HEK293T (cell line): ENCODE measurements around the gene NBAS.

Experiments used
- CTCF ChIA-PET: fragments of 350-600 bp; formaldehyde crosslinking; extraction: SDS; loops from one replicate; lab custom pipeline; 2021; ENCODE audit warnings: antibody characterized with exemption, inconsistent platforms; lab: Yijun Ruan, JAX
- POLR2A ChIA-PET: fragments of 350-600 bp; formaldehyde crosslinking; extraction: SDS; loops from one replicate; lab custom pipeline; 2020; ENCODE audit warnings: antibody characterized with exemption, inconsistent platforms; lab: Yijun Ruan, JAX
- DNase-seq: peaks from one replicate; pipeline ENCODE4 v3.0.0; 2012; ENCODE audit warnings: mixed read lengths; ENCODE audit errors: extremely low spot score
- ARNT ChIP-seq: fragments of 450-650 bp; IDR thresholded peaks from 2 replicates; pipeline ENCODE4 v1.6.1; 2017; ENCODE audit warnings: mild to moderate bottlenecking
- BHLHE40 ChIP-seq: fragments of 450-650 bp; IDR thresholded peaks from 2 replicates; pipeline ENCODE4 v1.6.1; 2016; ENCODE audit warnings: mild to moderate bottlenecking, moderate library complexity, borderline replicate concordance
- CTBP1 ChIP-seq: fragments of 450-650 bp; IDR thresholded peaks from 2 replicates; pipeline ENCODE4 v1.6.1; 2016; ENCODE audit warnings: borderline replicate concordance
- ELF4 ChIP-seq: fragments of 450-650 bp; IDR thresholded peaks from 2 replicates; pipeline ENCODE4 v1.6.1; 2017; ENCODE audit warnings: antibody characterized with exemption
- FOXA1 ChIP-seq: fragments of 450-650 bp; IDR thresholded peaks from 2 replicates; pipeline ENCODE4 v1.6.1; 2016; ENCODE audit warnings: mild to moderate bottlenecking
- FOXK2 ChIP-seq: fragments of 450-650 bp; IDR thresholded peaks from 2 replicates; pipeline ENCODE4 v1.6.1; 2016; ENCODE audit warnings: mild to moderate bottlenecking
- FOXM1 ChIP-seq: fragments of 450-650 bp; IDR thresholded peaks from 2 replicates; pipeline ENCODE4 v1.6.1; 2017; ENCODE audit warnings: mild to moderate bottlenecking, borderline replicate concordance
- HDGF ChIP-seq: fragments of 450-650 bp; IDR thresholded peaks from 2 replicates; pipeline ENCODE4 v1.6.1; 2017; ENCODE audit warnings: antibody characterized with exemption, borderline replicate concordance
- L3MBTL2 ChIP-seq: fragments of 450-650 bp; conservative IDR thresholded peaks from 2 replicates; pipeline ENCODE4 v1.6.1; 2016; ENCODE audit warnings: mild to moderate bottlenecking
- LEF1 ChIP-seq: fragments of 450-650 bp; IDR thresholded peaks from 2 replicates; pipeline ENCODE4 v1.6.1; 2017; ENCODE audit warnings: mild to moderate bottlenecking, borderline replicate concordance
- NFRKB ChIP-seq: fragments of 450-650 bp; IDR thresholded peaks from 2 replicates; pipeline ENCODE4 v1.6.1; 2016; ENCODE audit warnings: mild to moderate bottlenecking, moderate library complexity
- SP1 ChIP-seq: fragments of 450-650 bp; IDR thresholded peaks from 2 replicates; pipeline ENCODE4 v1.6.1; 2017
- SUZ12 ChIP-seq: fragments of 450-650 bp; IDR thresholded peaks from 2 replicates; pipeline ENCODE4 v1.6.1; 2016; ENCODE audit warnings: mild to moderate bottlenecking
- TARDBP ChIP-seq: fragments of 450-650 bp; IDR thresholded peaks from 2 replicates; pipeline ENCODE4 v1.6.1; 2016
- ZNF384 ChIP-seq: fragments of 450-650 bp; IDR thresholded peaks from 2 replicates; pipeline ENCODE4 v1.6.1; 2016
- TF ChIP-seq, protein P1 (sequence below): fragments of 450-650 bp; IDR thresholded peaks from 2 replicates; pipeline ENCODE4 v1.6.1; 2016

Gene NBAS

DNA sequence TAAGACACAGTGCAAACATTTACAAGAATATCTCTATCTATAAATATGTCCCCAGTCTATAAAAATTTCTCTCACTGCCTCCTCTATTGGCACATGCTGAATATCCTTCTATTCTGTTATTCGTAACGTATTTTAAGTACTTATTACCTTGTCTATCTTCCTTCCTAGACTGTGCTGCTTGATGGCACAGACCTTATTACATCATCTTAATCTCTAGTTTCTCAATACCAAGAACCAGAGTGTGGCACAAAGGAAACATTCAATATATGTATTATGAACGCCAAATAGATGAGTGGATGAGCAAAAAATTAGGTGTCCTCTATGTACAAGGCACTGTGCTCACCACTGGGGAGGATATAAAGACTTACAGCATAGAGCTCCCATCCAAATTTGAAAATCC lies 282.8 kb downstream of the NBAS start:
- ChIA-PET POLR2A (no interaction called here), CTCF (no interaction called here)
- DNase-seq = no peak
- TF ChIP-seq HDGF (no peak), FOXM1 (no peak), L3MBTL2 (no peak), FOXK2 (no peak), FOXA1 (no peak), NFRKB (no peak), CTBP1 (no peak), BHLHE40 (no peak), ARNT (no peak), SUZ12 (no peak), SP1 (no peak), LEF1 (no peak), ZNF384 (no peak), ELF4 (no peak)
- TF ChIP-seq, protein P1, sequence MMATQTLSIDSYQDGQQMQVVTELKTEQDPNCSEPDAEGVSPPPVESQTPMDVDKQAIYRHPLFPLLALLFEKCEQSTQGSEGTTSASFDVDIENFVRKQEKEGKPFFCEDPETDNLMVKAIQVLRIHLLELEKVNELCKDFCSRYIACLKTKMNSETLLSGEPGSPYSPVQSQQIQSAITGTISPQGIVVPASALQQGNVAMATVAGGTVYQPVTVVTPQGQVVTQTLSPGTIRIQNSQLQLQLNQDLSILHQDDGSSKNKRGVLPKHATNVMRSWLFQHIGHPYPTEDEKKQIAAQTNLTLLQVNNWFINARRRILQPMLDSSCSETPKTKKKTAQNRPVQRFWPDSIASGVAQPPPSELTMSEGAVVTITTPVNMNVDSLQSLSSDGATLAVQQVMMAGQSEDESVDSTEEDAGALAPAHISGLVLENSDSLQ = no peak

DNA sequence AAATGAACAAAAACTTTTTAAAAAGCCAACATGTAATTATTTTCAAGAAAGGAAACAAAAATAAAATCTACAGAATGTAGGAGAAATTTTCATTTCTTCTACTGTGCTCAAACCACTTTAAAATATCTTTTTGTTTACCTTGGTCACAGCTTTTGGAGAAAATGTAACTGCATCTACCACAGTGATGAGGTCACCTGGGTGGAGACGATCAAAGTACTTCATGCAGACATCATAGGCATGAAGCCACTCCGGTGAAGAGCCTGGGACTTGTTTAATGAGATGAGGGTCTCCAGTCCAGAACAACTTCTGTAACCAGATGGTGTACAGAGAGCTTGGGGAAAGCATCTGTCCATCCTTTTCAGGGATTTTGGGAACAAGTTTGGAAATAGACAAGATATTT lies 285.8 kb downstream of the NBAS start:
- TF ChIP-seq FOXK2 (no peak), ELF4 (no peak), SP1 (no peak), FOXA1 (no peak), SUZ12 (no peak), ZNF384 (no peak), FOXM1 (no peak), LEF1 (no peak), NFRKB (no peak), HDGF (no peak), CTBP1 (no peak), TARDBP (no peak)
- TF ChIP-seq, protein P1 = no peak
- POLR2A ChIA-PET = no interaction called here
- DNase-seq = no peak
- CTCF ChIA-PET = no interaction called here

DNA sequence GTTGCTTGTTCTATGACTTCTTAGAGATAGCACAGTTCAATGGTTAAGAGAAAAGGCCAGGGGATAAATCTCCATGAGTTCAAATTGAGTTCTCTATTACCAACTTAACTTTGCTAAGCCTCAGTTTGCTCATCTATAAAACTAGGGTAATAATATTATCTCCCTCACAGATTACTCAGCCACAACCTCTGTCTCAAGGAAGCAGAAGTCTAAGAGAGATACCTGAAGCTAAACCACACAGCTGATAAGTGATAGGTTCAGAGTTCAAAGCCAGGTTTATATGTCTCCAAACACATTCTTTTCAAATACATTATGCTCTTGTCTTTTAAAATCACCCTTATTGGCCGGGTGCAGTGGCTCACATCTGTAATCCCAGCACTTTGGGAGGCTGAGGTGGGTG lies 287.7 kb downstream of the NBAS start:
- POLR2A ChIA-PET = no interaction called here
- TF ChIP-seq FOXA1 (no peak), NFRKB (no peak), ARNT (no peak), BHLHE40 (no peak), FOXK2 (no peak), L3MBTL2 (no peak), ELF4 (no peak), FOXM1 (no peak), TARDBP (no peak), HDGF (no peak), SUZ12 (no peak), CTBP1 (no peak)
- TF ChIP-seq, protein P1 = no peak
- CTCF ChIA-PET = no interaction called here
- DNase-seq = no peak

DNA sequence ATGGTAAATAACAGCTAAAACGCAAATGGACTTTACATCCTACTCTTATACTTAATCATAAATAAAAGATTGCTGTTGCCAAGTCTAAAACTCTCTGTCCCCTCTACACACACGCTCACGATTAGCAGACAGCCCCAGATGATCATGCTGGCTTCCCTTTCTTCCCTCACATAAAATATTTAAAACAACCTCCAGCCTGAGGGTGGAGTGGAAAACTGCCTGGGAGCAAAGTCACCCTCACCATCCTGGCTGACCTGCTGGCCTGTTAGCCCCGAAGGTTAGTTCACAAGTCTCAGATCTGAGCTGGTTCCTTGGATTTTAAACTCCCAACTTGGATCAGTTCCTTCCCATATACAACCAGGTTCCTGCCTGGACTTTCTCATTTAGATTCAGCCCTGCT lies 288.2 kb downstream of the NBAS start:
- POLR2A ChIA-PET = no interaction called here
- no peak for DNase-seq
- CTCF ChIA-PET = no interaction called here
- no peak for TF ChIP-seq L3MBTL2
- TF ChIP-seq CTBP1 = no peak
- TF ChIP-seq FOXK2 = no peak
- no peak for TF ChIP-seq ELF4
- TF ChIP-seq SUZ12 = no peak
- no peak for TF ChIP-seq SP1
- TF ChIP-seq BHLHE40 = no peak
- no peak for TF ChIP-seq ZNF384
- no peak for TF ChIP-seq FOXA1
- TF ChIP-seq FOXM1 = no peak
- TF ChIP-seq, protein P1 = no peak
- no peak for TF ChIP-seq TARDBP
- TF ChIP-seq ARNT = no peak
- TF ChIP-seq HDGF = no peak
- no peak for TF ChIP-seq LEF1
- TF ChIP-seq NFRKB = no peak

DNA sequence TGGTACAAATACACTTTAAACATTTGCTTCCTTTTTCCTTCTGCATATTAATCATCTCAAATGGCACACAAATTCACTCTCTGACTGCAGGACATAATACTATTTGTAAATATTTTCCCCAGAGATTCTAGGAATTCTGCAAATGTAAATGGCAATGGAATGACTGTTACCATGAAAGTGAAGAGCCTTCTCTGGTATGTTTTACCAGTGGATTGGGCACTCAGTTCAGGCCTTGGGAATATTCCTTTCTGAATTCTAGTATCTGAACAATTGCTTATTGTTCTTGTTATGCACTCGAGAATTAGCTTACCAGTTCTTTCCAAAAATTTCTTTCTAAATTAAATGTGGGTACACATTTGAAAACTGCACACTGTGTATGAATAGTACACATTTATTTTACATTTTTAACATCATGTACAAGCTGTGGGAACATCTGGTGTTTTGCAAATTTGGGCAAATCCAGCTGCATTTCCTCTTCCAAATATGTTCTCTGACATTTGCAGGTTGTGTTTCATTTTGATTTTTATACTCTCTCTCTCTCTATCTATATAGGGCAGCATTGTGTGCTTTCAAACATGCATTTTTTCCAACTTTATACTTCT lies 289.1 kb downstream of the NBAS start:
- ChIA-PET CTCF (no interaction called here), POLR2A (no interaction called here)

More for the DNA sequence above, 289.1 kb downstream of the NBAS start:
- no peak for TF ChIP-seq FOXK2
- no peak for TF ChIP-seq NFRKB
- no peak for TF ChIP-seq ELF4
- no peak for TF ChIP-seq ZNF384
- TF ChIP-seq L3MBTL2 = no peak
- TF ChIP-seq TARDBP = no peak
- TF ChIP-seq SP1 = no peak
- no peak for TF ChIP-seq HDGF
- no peak for TF ChIP-seq ARNT
- TF ChIP-seq LEF1 = no peak
- no peak for TF ChIP-seq FOXM1
- no peak for TF ChIP-seq BHLHE40
- no peak for TF ChIP-seq CTBP1
- TF ChIP-seq FOXA1 = no peak
- TF ChIP-seq SUZ12 = no peak
- TF ChIP-seq, protein P1 = no peak
- no peak for DNase-seq
